Spleen (tissue), 11 donors: ENCODE results near the gene PLA2G4E. TPM values are rescaled to one million over a fixed set of nuclear protein-coding genes. Genes with fewer than 3 reads are reported as not detected.

Source experiments
- DNase-seq: peaks from one replicate; pipeline ENCODE4 v3.0.0-alpha.2; 2020
- H3K27ac ChIP-seq, 8 donors: fragments of 200-600 bp; sonication (generic) in 7 of 8; 1 replicate in 4 of 8; 2 replicates in 4 of 8; pipeline versions ENCODE4 v1.5.0 to v1.8.0; 2016 to 2021; ENCODE audit warnings: inconsistent platforms in 4 of 8, mild to moderate bottlenecking in 4 of 8, moderate library complexity in 1 of 8
- H3K27me3 ChIP-seq, 7 donors: fragments of 200-600 bp; sonication (generic) in 6 of 7; replicated peaks in 1 of 7; 1 replicate in 4 of 7; 2 replicates in 3 of 7; pipeline versions ENCODE4 v1.5.0 to v1.8.0; 2016 to 2021; ENCODE audit warnings: inconsistent platforms in 3 of 7, mild to moderate bottlenecking in 1 of 7
- H3K36me3 ChIP-seq, 6 donors: fragments of 200-600 bp; sonication (generic) in 5 of 6; 1 replicate in 4 of 6; 2 replicates in 2 of 6; pipeline versions ENCODE4 v1.5.0 to v1.8.0; 2016 to 2021; ENCODE audit warnings: inconsistent platforms in 2 of 6
- H3K4me1 ChIP-seq, 6 donors: fragments of 200-600 bp; sonication (generic) in 5 of 6; 1 replicate in 3 of 6; 2 replicates in 3 of 6; pipeline versions ENCODE4 v1.5.0 to v1.8.0; 2016 to 2021; ENCODE audit warnings: inconsistent platforms in 3 of 6
- H3K4me3 ChIP-seq, 8 donors: fragments of 200-600 bp; sonication (generic) in 7 of 8; 1 replicate in 4 of 8; 2 replicates in 4 of 8; pipeline versions ENCODE4 v1.5.0 to v1.8.0; 2016 to 2021; ENCODE audit warnings: inconsistent platforms in 4 of 8, mild to moderate bottlenecking in 4 of 8, moderate library complexity in 2 of 8
- H3K9me3 ChIP-seq, 8 donors: fragments of 200-600 bp; sonication (generic) in 7 of 8; 1 replicate in 4 of 8; 2 replicates in 4 of 8; pipeline versions ENCODE4 v1.5.0 to v1.8.0; 2016 to 2021; ENCODE audit warnings: inconsistent platforms in 4 of 8
- POLR2A ChIP-seq, 3 donors: fragments of 450-650 bp; IDR thresholded peaks; one replicate each; pipeline ENCODE4 v1.5.1; 2017; ENCODE audit warnings: antibody characterized with exemption in 3 of 3, mild to moderate bottlenecking in 1 of 3
- POLR2AphosphoS5 ChIP-seq, 3 donors: sonication (generic); formaldehyde crosslinking; IDR thresholded peaks; one replicate each; pipeline ENCODE4 v1.5.1; 2017; ENCODE audit warnings: antibody characterized with exemption in 3 of 3
- WGBS, 5 donors: extraction: QIAGEN DNeasy Blood & Tissue Kit in 3 of 5; methylation state at CpG; one replicate each; pipeline versions ENCODE4 v1.1.5 to v1.1.7; 2013 to 2018; 5-methylcytosine and 5-hydroxymethylcytosine counted together
- intact Hi-C: fragments of 100-400 bp; cut with DNase I; formaldehyde crosslinking; loops from one replicate; pipeline ENCODE4 v1.15.0; 2023; ENCODE audit warnings: low total_unique reads
- polyA plus RNA-seq, 3 donors: library from polyadenylated mRNA; stranded (reverse); fragments of 200-250 nt; gene quantifications; one replicate each; pipeline ENCODE4 v1.2.1, GENCODE V29; 2013
- total RNA-seq, 7 donors: library from RNA; depleted of rRNA in 3 of 7; stranded (reverse); fragments of >200 nt in 3 of 7; fragmentation: NEBNext Ultra II Directional in 4 of 7; extraction: Animal tissue kit (Norgen Biotek cat#: 25700) in 4 of 7; gene quantifications; one replicate each; pipeline versions ENCODE4 v1.1.0 to v1.2.1, GENCODE V29; 2016 to 2021
- TF ChIP-seq, protein P1 (sequence below), 11 experiments: fragments of 200-600 bp in 7 of 11; fragments of 450-650 bp in 4 of 11; sonication (generic) in 4 of 11; IDR thresholded peaks in 8 of 11; conservative IDR thresholded peaks in 3 of 11; 1 replicate in 7 of 11; 2 replicates in 4 of 11; pipeline versions ENCODE4 v1.4.0 to v1.8.0; 2016 to 2021; ENCODE audit warnings: antibody characterized with exemption in 11 of 11, inconsistent platforms in 4 of 11, mild to moderate bottlenecking in 1 of 11
- donor health status: healthy with polysubstance abuse.
- donor health status: DM: no; HTN: no; CAD: no; lungs with moderate emphysema.
- donor health status: DM: no; HTN: no; CAD: no.
- donor health status: Bipolar disorder and iron deficiency.
- donor health status: healthy.
- donor health status: DM: no; HTN: no; CAD: no.
- donor health status: DM: yes; HTN: yes; CAD: no.

PLA2G4E gene
- total and polyA plus RNA-seq, 10 donors: not detected

DNA sequence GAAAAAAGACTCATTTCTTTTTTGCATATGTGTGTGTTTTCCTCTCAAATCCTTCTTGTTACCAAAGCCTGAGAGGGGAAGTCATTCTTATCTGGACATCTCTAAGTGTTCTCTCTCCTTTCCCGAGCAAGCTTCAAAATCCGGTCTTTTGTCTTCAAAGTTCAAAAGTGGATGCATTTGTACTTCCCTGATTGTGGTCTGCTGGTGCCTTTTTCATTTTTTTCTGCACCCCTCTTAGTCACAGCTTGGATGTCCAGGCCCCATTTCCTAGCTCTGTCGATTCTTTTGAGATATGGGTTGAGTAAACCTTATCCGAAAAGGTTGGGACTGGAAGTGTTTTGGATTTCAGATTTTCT is 83.3 kb downstream of the PLA2G4E start:
- intact Hi-C loops: no loop called here
- H3K36me3 ChIP-seq: peaks cover 0 to 37% (median 8%) of the 10 kb centered on the region in 6 donors
- no peaks in the 10 kb centered on the region for H3K9me3 ChIP-seq
- TF ChIP-seq POLR2A (IDR thresholded peaks at IDR 0.05) (no peak), POLR2AphosphoS5 (IDR thresholded peaks at IDR 0.05) (no peak)
- TF ChIP-seq, protein P1, sequence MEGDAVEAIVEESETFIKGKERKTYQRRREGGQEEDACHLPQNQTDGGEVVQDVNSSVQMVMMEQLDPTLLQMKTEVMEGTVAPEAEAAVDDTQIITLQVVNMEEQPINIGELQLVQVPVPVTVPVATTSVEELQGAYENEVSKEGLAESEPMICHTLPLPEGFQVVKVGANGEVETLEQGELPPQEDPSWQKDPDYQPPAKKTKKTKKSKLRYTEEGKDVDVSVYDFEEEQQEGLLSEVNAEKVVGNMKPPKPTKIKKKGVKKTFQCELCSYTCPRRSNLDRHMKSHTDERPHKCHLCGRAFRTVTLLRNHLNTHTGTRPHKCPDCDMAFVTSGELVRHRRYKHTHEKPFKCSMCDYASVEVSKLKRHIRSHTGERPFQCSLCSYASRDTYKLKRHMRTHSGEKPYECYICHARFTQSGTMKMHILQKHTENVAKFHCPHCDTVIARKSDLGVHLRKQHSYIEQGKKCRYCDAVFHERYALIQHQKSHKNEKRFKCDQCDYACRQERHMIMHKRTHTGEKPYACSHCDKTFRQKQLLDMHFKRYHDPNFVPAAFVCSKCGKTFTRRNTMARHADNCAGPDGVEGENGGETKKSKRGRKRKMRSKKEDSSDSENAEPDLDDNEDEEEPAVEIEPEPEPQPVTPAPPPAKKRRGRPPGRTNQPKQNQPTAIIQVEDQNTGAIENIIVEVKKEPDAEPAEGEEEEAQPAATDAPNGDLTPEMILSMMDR (IDR thresholded peaks at IDR 0.05 in 8 of 11, conservative IDR thresholded peaks at IDR 0.05 in 3 of 11): peak in 1 of 11 experiments; percentile 4
- no peak overlapping the region for H3K4me3 ChIP-seq
- H3K27ac ChIP-seq: peak overlapping the region; percentile 73 to 88 (median 84)
- 27 to 45% (median 33%) methylated on average over 4 of the region's 4 CpGs for WGBS, 5 donors
- peaks cover 36 to 64% (median 52%) of the 10 kb centered on the region in 6 donors for H3K4me1 ChIP-seq
- no peaks in the 10 kb centered on the region for H3K27me3 ChIP-seq
- DNase-seq: no peak

DNA sequence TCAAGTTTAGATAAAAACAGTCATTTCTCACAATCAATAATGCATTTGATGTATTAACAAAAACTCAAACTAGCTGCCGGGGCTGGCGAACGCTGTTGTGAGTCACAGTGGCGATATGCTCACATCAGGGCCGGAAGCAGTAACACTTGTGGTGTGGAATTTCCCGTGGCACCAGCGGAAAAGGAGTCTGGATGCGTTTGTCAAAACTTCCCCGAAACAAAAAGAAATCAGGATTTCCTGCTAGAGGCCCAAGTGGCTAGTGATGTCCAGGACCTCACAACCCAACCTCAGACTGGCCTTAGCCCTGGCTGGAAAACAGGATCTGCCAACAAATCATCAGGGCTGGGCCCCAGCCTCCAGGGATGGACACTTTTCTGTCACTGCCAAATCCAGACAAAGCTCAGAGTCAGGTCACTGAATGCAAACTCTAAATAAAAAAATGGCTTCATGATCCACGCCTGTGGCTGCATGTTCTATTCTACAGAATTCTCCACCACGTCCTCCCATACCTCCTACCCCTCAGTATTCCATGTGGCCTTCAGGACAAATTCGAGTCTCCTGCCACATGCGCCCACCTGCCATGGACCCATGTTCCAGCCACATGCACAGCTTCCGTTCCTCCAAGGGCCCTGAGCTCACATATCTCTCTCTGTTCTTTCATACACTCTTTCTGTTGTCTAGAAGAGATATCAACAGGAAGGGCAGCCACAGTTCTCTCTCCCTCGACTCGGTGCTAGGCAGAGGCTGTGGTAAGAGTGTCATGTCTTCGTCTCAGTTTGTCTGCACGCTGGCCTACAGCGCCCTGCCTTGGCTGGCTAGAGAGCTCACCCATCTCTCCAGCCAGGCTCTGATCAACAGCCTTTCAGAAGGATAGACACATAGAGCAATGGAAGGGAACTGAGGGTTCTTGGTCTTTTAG is 83.9 kb downstream of the PLA2G4E start:
- H3K4me3 ChIP-seq: peak overlapping the region in 1 of 8 donors; percentile 11
- WGBS, 5 donors: 35 to 45% (median 35%) methylated on average over 19 of the region's 19 CpGs
- peak; percentile 86 for DNase-seq
- no peaks in the 10 kb centered on the region for H3K27me3 ChIP-seq
- peaks cover 36 to 70% (median 52%) of the 10 kb centered on the region in 6 donors for H3K4me1 ChIP-seq
- peak overlapping the region; percentile 73 to 88 (median 84) for H3K27ac ChIP-seq
- TF ChIP-seq POLR2A (IDR thresholded peaks at IDR 0.05) (no peak), POLR2AphosphoS5 (IDR thresholded peaks at IDR 0.05) (peak in 2 of 3 donors; percentile 61 to 73)
- TF ChIP-seq, protein P1 (IDR thresholded peaks at IDR 0.05 in 8 of 11, conservative IDR thresholded peaks at IDR 0.05 in 3 of 11): peak in 2 of 11 experiments; percentile 24 to 33
- H3K9me3 ChIP-seq: no peaks in the 10 kb centered on the region
- intact Hi-C loops: no loop called here
- peaks cover 0 to 35% (median 8%) of the 10 kb centered on the region in 6 donors for H3K36me3 ChIP-seq

DNA sequence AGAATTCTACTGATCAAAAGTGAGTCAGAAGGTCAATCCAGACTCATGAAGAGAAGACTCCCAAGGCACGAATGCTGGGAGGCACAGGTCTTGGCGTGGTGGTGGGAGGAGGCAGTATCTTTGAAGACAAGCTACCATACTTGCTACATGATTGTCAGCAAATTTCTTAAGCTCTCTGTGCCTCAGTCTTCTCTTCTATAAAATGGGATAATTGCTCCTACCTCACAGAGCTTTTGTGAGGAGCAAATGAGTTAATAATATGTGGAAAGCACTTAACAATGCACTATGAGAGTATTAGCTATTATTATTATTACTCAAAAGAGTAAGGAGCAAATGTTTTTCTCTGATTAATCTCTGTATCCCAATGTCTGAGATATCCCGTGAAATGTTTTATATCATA is 84.7 kb downstream of the PLA2G4E start:
- Histone ChIP-seq H3K27me3 (no peaks in the 10 kb centered on the region), H3K4me1 (peaks cover 36 to 77% (median 55%) of the 10 kb centered on the region in 6 donors), H3K4me3 (no peak overlapping the region), H3K27ac (peak overlapping the region; percentile 1 to 88 (median 84)), H3K36me3 (peaks cover 0 to 29% (median 6%) of the 10 kb centered on the region in 6 donors), H3K9me3 (no peaks in the 10 kb centered on the region)
- WGBS, 5 donors: 83 to 94% (median 88%) methylated on average over 3 of the region's 3 CpGs
- no peak for DNase-seq
- intact Hi-C loops: no loop called here
- no peak for TF ChIP-seq POLR2AphosphoS5 (IDR thresholded peaks at IDR 0.05)
- no peak for TF ChIP-seq POLR2A (IDR thresholded peaks at IDR 0.05)
- TF ChIP-seq, protein P1 (IDR thresholded peaks at IDR 0.05 in 8 of 11, conservative IDR thresholded peaks at IDR 0.05 in 3 of 11): no peak

- no peak for DNase-seq
- WGBS, 5 donors: 51 to 64% (median 62%) methylated on average over 5 of the region's 5 CpGs
- TF ChIP-seq POLR2A (IDR thresholded peaks at IDR 0.05) (no peak), POLR2AphosphoS5 (IDR thresholded peaks at IDR 0.05) (no peak)
- TF ChIP-seq, protein P1 (IDR thresholded peaks at IDR 0.05 in 8 of 11, conservative IDR thresholded peaks at IDR 0.05 in 3 of 11): no peak
- Histone ChIP-seq H3K27me3 (no peaks in the 10 kb centered on the region), H3K27ac (peak overlapping the region; percentile 57 to 88 (median 84)), H3K4me1 (peaks cover 36 to 83% (median 61%) of the 10 kb centered on the region in 6 donors), H3K36me3 (peaks cover 0 to 23% (median 3%) of the 10 kb centered on the region in 6 donors), H3K4me3 (no peak overlapping the region), H3K9me3 (no peaks in the 10 kb centered on the region)
- intact Hi-C loops: no loop called here
These were observed 85.2 kb downstream of the PLA2G4E start for GRCh38 chr15:41935566-41936020.
